Subcutaneous adipose tissue (tissue), 4 donors: ENCODE measurements around the gene CCDC142. TPM values are rescaled to one million over a fixed set of nuclear protein-coding genes. Genes with fewer than 3 reads are reported as not detected.

ENCODE experiments used
- total RNA-seq, 4 donors: library from RNA; depleted of rRNA; stranded (reverse); fragments of >200 nt; gene quantifications; one replicate each; pipeline ENCODE4 v1.1.0, GENCODE V29; 2016
- TF ChIP-seq, protein P1 (sequence below): fragments of 450-650 bp; IDR thresholded peaks from one replicate; pipeline ENCODE4 v1.5.1; 2016; ENCODE audit warnings: low read depth, mild to moderate bottlenecking, control low read depth, antibody characterized with exemption, moderate library complexity

CCDC142 gene
- total RNA-seq, 4 donors from 2014 or later = 10.4 to 30.0 (median 16.8) TPM

DNA sequence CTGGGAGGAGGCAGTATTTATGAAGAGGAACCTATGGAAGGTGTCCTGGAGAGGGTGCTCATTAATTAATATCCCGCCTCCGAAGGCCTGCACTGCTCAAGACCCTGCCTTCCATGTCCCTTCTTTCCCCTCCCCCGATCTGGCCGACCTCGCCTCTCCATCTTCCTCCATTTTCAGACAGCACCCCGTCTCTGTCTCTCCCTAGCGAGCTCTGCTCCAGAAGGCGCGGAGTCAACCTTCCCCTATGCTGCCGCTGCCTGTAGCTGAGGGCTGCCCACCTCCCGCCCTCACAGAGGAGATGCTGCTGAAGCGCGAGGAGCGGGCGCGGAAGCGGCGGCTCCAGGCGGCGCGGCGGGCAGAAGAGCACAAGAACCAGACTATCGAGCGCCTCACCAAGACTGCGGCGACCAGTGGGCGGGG is 25.7 kb downstream of the CCDC142 start:
- TF ChIP-seq, protein P1, sequence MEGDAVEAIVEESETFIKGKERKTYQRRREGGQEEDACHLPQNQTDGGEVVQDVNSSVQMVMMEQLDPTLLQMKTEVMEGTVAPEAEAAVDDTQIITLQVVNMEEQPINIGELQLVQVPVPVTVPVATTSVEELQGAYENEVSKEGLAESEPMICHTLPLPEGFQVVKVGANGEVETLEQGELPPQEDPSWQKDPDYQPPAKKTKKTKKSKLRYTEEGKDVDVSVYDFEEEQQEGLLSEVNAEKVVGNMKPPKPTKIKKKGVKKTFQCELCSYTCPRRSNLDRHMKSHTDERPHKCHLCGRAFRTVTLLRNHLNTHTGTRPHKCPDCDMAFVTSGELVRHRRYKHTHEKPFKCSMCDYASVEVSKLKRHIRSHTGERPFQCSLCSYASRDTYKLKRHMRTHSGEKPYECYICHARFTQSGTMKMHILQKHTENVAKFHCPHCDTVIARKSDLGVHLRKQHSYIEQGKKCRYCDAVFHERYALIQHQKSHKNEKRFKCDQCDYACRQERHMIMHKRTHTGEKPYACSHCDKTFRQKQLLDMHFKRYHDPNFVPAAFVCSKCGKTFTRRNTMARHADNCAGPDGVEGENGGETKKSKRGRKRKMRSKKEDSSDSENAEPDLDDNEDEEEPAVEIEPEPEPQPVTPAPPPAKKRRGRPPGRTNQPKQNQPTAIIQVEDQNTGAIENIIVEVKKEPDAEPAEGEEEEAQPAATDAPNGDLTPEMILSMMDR = no peak

DNA sequence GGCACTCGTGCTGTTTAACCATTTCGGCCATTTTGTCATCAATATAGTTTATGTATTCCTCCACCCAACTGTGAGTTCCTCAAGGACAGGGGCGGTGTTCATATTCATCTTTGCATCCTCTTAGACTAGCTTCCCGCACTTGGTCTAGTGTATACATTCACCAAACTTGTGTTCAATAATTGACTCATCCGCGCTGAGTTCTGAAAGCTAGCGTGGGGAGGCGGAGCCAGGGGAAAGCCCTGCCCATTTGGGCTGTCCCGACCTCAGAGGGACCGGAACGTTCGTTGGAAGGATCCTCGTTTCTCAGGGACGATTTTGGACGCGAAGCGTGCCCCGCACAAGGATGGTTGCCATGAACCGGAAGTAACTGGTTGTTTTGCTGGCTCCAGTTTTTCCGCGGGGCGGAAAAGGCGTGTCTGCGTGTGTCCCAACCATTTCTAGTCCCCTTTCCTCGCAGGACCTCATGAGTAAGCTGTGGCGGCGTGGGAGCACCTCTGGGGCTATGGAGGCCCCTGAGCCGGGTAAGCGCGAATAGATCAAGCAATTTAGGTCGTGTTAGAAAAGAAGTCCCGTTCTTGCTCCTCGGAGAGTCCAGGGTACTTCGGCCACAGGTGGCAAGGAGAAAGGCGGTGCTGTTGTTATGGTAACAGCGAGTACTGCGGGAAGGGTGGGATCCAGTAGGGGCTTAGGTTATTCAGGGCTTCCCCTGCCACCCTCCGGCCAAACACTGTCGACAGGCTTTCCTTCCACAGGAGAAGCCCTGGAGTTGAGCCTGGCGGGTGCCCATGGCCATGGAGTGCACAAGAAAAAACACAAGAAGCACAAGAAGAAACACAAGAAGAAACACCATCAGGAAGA is 27.9 kb downstream of the CCDC142 start, which contains the start of gene INO80B:
Gene INO80B (plus strand): TSS at position 434 of the 858 bp plus-strand sequence. CDS start 30 bp downstream, at position 464.
- TF ChIP-seq, protein P1 = no peak

DNA sequence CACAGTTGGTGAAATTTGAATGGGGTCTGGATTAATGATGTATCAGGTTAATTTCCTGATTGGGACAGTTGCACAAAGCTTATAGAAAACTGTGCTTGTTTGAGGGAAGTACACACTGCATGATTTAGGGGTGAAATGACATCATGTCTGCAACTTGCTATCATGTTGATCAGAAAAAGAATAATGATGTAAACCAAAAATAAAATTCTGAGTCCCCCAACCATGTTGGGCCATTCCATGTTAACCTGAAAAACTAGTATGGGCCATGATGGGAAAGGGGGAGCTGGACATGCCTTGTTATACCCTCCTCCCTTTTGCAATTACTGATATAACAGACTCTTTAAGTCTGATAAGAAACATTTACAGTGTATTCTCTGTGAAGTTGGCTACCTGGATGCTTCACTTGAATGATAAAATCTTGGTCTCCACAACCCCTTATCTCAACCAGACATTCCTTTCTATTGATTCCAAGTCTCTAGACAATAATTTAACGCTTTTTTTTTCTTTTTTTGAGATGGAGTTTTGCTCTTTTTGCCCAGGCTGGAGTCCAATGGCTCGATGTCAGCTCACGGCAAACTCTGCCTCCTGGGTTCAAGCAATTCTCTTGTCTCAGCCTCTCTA is 32.1 kb downstream of the CCDC142 start:
- TF ChIP-seq, protein P1 = no peak

DNA sequence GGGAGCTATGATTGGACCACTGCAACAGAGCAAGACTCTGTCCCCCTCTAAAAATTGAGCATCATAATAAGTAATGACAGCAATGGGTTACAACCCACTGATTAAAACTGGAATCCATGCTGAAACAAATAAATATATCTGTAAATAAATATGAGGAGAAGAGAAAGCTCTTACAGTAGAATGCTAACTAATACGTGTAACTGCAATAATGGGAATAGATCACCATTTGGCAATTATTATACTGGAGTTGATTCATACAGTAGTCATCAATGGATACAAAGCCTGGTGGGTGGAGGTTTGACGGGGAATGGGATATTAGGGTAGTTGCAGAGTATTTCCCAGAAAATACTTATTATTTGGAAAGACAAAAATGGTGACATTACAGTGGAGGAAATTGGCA is 34.0 kb downstream of the CCDC142 start:
- TF ChIP-seq, protein P1 = no peak

DNA sequence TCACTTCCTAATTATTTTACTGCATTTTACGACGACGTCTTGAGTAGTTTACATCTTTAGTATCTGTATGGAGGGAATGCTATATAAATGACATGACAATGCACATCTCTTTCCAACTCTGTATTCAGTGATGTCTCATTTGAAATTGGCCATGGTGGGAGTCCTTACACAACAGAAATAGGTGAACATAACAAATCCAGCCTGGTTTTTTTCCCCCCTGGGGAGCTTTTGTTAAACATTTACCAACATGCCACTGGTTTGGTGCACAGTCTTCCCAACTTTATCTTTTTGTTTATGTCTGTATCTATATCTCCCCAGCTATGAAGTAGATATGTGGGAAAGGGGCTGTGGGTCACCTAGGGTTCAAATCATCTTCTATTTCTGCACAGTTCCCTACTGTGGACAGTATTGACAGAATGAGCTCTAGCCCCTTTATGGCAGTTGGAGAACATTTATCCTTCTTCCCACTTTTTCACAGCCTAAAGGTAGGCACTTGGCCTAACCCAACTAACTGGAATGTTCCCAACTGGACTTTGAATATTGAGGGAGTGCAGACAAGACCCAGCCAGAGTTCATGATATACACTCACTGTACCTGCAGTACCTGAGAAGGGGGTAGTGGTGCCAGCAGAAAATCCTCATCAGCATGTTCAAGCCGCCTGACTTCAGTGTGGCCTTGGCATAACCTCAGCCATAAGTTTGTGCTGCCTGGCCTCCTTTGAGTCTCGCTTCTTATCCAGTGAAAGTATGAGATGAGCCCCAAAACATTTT is 35.4 kb downstream of the CCDC142 start:
- TF ChIP-seq, protein P1 = no peak

DNA sequence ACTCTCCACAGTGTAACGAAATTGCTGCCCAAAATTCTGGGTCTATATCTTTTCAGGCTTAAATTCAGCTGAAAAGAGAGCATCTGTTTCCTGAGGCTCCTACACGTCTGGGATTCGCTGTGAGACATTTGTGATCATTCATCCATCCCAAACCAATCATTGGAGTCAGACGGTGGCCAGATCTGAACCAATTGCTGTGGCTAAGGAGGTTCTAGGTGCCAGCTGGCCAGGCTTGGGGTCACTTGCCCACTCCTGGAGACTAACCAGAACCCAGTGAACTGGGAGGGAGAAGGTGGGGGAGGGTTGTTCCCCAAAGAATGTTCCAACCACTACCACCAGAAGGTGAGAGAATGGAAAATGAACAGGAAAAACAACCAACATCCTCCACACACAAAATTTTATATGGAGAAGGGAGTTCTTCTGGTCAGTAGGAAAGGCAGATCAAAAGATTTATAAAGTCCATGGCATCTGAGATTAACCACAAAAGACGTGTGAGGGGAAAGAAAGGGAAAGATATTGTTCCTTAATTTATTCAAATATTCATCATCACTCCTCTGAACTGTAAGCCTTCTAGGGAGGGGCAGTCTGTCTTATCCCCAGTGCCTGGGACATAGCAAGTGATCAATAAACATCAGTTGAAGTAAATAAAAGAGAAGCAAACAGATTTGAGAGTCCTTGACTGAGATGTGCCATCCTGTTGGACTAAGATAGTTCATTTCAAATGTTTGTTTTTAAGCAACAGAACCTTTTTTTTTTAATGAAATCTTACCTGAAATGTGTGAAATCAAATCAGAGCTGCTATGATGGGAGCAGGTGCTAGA is 38.1 kb downstream of the CCDC142 start:
- TF ChIP-seq, protein P1 = no peak
